ENCODE results near the gene THEMIS2. TPM values are rescaled to one million over a fixed set of nuclear protein-coding genes. Genes with fewer than 3 reads are reported as not detected.

Gene THEMIS2
- total and polyA plus RNA-seq, 10 donors = 82.4 to 433 (median 239) TPM

- Histone ChIP-seq H3K27ac (no peak overlapping the region), H3K36me3 (no peaks in the 10 kb centered on the region)
Observed at GRCh38 chr1:27931184-27931583, 58.8 kb downstream of the THEMIS2 start.

GRCh38 chr1:27931759-27932158 lies 59.4 kb downstream of the THEMIS2 start:
- 55 to 81% (median 70%) methylated on average over 3 to 4 of the region's 4 CpGs for WGBS, 5 donors
- TF ChIP-seq POLR2A (IDR thresholded peaks at IDR 0.05) (no peak), POLR2AphosphoS5 (IDR thresholded peaks at IDR 0.05) (no peak)
- H3K36me3 ChIP-seq = no peaks in the 10 kb centered on the region
- intact Hi-C loops (cut with DNase I; ENCODE audit: low total_unique reads) = no loop called here
- H3K4me3 ChIP-seq = no peak overlapping the region
- DNase-seq = no peak
- H3K27me3 ChIP-seq (replicated peaks in 1 of 7) = peaks cover 0 to 35% (median 0%) of the 10 kb centered on the region in 7 donors
- no peaks in the 10 kb centered on the region for H3K9me3 ChIP-seq
- no peak overlapping the region for H3K27ac ChIP-seq
- peaks cover 0 to 27% (median 9%) of the 10 kb centered on the region in 6 donors for H3K4me1 ChIP-seq

More at GRCh38 chr1:27931184-27931583, 58.8 kb downstream of the THEMIS2 start:
- Histone ChIP-seq H3K4me3 (no peak overlapping the region), H3K27me3 (replicated peaks in 1 of 7) (peaks cover 0 to 32% (median 0%) of the 10 kb centered on the region in 7 donors), H3K9me3 (no peaks in the 10 kb centered on the region), H3K4me1 (peaks cover 0 to 27% (median 9%) of the 10 kb centered on the region in 6 donors)
- DNase-seq = no peak
- no peak for TF ChIP-seq POLR2AphosphoS5 (IDR thresholded peaks at IDR 0.05)
- TF ChIP-seq, protein P1, sequence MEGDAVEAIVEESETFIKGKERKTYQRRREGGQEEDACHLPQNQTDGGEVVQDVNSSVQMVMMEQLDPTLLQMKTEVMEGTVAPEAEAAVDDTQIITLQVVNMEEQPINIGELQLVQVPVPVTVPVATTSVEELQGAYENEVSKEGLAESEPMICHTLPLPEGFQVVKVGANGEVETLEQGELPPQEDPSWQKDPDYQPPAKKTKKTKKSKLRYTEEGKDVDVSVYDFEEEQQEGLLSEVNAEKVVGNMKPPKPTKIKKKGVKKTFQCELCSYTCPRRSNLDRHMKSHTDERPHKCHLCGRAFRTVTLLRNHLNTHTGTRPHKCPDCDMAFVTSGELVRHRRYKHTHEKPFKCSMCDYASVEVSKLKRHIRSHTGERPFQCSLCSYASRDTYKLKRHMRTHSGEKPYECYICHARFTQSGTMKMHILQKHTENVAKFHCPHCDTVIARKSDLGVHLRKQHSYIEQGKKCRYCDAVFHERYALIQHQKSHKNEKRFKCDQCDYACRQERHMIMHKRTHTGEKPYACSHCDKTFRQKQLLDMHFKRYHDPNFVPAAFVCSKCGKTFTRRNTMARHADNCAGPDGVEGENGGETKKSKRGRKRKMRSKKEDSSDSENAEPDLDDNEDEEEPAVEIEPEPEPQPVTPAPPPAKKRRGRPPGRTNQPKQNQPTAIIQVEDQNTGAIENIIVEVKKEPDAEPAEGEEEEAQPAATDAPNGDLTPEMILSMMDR (IDR thresholded peaks at IDR 0.05 in 8 of 11, conservative IDR thresholded peaks at IDR 0.05 in 3 of 11) = no peak
- no peak for TF ChIP-seq POLR2A (IDR thresholded peaks at IDR 0.05)
- 86 to 89% (median 87%) methylated on average over 6 of the region's 6 CpGs for WGBS, 5 donors
- intact Hi-C loops (cut with DNase I; ENCODE audit: low total_unique reads) = no loop called here

GRCh38 chr1:27934818-27935549 lies 62.6 kb downstream of the THEMIS2 start, which contains the start of gene SMPDL3B:
Gene SMPDL3B, plus strand, starts transcription at chr1:27935000. Its CDS starts 184 bp downstream, at chr1:27935184.
- H3K27ac ChIP-seq = no peak within 1 kb of the TSS
- TF ChIP-seq, protein P1 (IDR thresholded peaks at IDR 0.05 in 8 of 11, conservative IDR thresholded peaks at IDR 0.05 in 3 of 11) = no peak
- TF ChIP-seq POLR2AphosphoS5 (IDR thresholded peaks at IDR 0.05) (no peak), POLR2A (IDR thresholded peaks at IDR 0.05) (no peak)
- peak; percentile 49 for DNase-seq
- no peaks in the 10 kb centered on the region for H3K9me3 ChIP-seq
- peak within 1 kb of the TSS in 2 of 8 donors; percentile 2 to 48 for H3K4me3 ChIP-seq
- WGBS, 5 donors = 5 to 8% (median 6%) methylated on average over 16 of the region's 16 CpGs
- intact Hi-C loops (cut with DNase I; ENCODE audit: low total_unique reads) = no loop called here
- no peaks in the 10 kb centered on the region for H3K36me3 ChIP-seq
- H3K4me1 ChIP-seq = peaks cover 0 to 35% (median 10%) of the 10 kb centered on the region in 6 donors
- H3K27me3 ChIP-seq (replicated peaks in 1 of 7) = peaks cover 0 to 35% (median 0%) of the 10 kb centered on the region in 7 donors

GRCh38 chr1:27935721-27936120 lies 63.4 kb downstream of the THEMIS2 start:
- peaks cover 0 to 35% (median 0%) of the 10 kb centered on the region in 7 donors for H3K27me3 ChIP-seq (replicated peaks in 1 of 7)
- H3K36me3 ChIP-seq = no peaks in the 10 kb centered on the region
- peaks cover 0 to 42% (median 14%) of the 10 kb centered on the region in 6 donors for H3K4me1 ChIP-seq
- no peak overlapping the region for H3K27ac ChIP-seq
- DNase-seq = peak; percentile 45
- TF ChIP-seq POLR2AphosphoS5 (IDR thresholded peaks at IDR 0.05) (no peak), POLR2A (IDR thresholded peaks at IDR 0.05) (no peak)
- TF ChIP-seq, protein P1 (IDR thresholded peaks at IDR 0.05 in 8 of 11, conservative IDR thresholded peaks at IDR 0.05 in 3 of 11) = no peak
- intact Hi-C loops (cut with DNase I; ENCODE audit: low total_unique reads) = no loop called here
- no peak overlapping the region for H3K4me3 ChIP-seq
- whole genome bisulfite sequencing, 5 donors = 62 to 68% (median 63%) methylated on average over 8 of the region's 8 CpGs
- no peaks in the 10 kb centered on the region for H3K9me3 ChIP-seq

Small RNA genes lying within 50 kb of the gene (small RNA-seq; reads per million reads assigned to genes)
- gene RNU6-1245P = 0 reads per million in 4 donors
- 42.7 to 188 (median 169) reads per million in 4 donors for gene SCARNA1

Other genes starting within 250 kb of the THEMIS2 start
- 100 to 1,000 TPM in 6 of 7 donors, 10 to 100 TPM in 1; 90.5 to 249 (median 134) TPM for gene FGR, start 237.4 kb upstream of the THEMIS2 start, total RNA-seq
- 10 to 100 TPM; 44.7 to 94.2 (median 78.6) TPM for gene FGR, start 237.4 kb upstream of the THEMIS2 start, polyA plus RNA-seq
- gene IFI6, start 200.4 kb upstream of the THEMIS2 start, total RNA-seq = 10 to 100 TPM; 41.6 to 85.8 (median 48.6) TPM
- gene IFI6, start 200.4 kb upstream of the THEMIS2 start, polyA plus RNA-seq = 10 to 100 TPM; 50.7 to 85.5 (median 74.7) TPM
- 10 to 100 TPM; 10.1 to 18.2 (median 15.5) TPM for gene FAM76A, start 146.6 kb upstream of the THEMIS2 start, total RNA-seq
- gene FAM76A, start 146.6 kb upstream of the THEMIS2 start, polyA plus RNA-seq = 1 to 10 TPM; 4.0 to 5.4 (median 4.1) TPM
- 10 to 100 TPM; 45.4 to 88.1 (median 54.0) TPM for gene STX12, start 99.3 kb upstream of the THEMIS2 start, total RNA-seq
- gene STX12, start 99.3 kb upstream of the THEMIS2 start, polyA plus RNA-seq = 10 to 100 TPM; 17.7 to 33.2 (median 20.2) TPM
- gene PPP1R8, start 41.8 kb upstream of the THEMIS2 start, total RNA-seq = 10 to 100 TPM; 24.7 to 39.1 (median 30.1) TPM
- gene PPP1R8, start 41.8 kb upstream of the THEMIS2 start, polyA plus RNA-seq = 10 to 100 TPM; 22.5 to 33.8 (median 29.1) TPM
- 10 to 100 TPM; 32.2 to 49.1 (median 38.1) TPM for gene RPA2, start 42.0 kb downstream of the THEMIS2 start, total RNA-seq
- 10 to 100 TPM; 47.5 to 61.8 (median 60.9) TPM for gene RPA2, start 42.0 kb downstream of the THEMIS2 start, polyA plus RNA-seq
- 1 to 10 TPM in 6 of 7 donors, under 1 TPM in 1; 0.46 to 2.5 (median 1.4) TPM for gene SMPDL3B, start 62.5 kb downstream of the THEMIS2 start, total RNA-seq
- gene SMPDL3B, start 62.5 kb downstream of the THEMIS2 start, polyA plus RNA-seq = under 1 TPM in 2 of 3 donors, not detected in 1; 0.13 to 0.21 TPM
- 10 to 100 TPM in 4 of 7 donors, 1 to 10 TPM in 3; 7.9 to 17.4 (median 10.6) TPM for gene XKR8, start 87.4 kb downstream of the THEMIS2 start, total RNA-seq
- 1 to 10 TPM; 4.2 to 6.8 (median 5.2) TPM for gene XKR8, start 87.4 kb downstream of the THEMIS2 start, polyA plus RNA-seq
- 10 to 100 TPM; 16.5 to 26.4 (median 21.8) TPM for gene EYA3, start 216.1 kb downstream of the THEMIS2 start, total RNA-seq
- 1 to 10 TPM; 3.5 to 5.4 (median 3.6) TPM for gene EYA3, start 216.1 kb downstream of the THEMIS2 start, polyA plus RNA-seq

Measured in spleen (tissue), 11 donors.